NCI-H187 treated with DMSO at 0.1 percent for 48 hours (cell line): Measurements from ENCODE around the gene KBTBD12.

Source experiments
- DNase-seq: peaks from one replicate; lab custom pipeline; 2025; lab: John Stamatoyannopoulos, UW

KBTBD12 gene

GRCh38 chr3:128012050-128012449 lies 97.0 kb downstream of the KBTBD12 start:
- no peak for DNase-seq

- no peak for DNase-seq
These were observed 99.5 kb downstream of the KBTBD12 start for GRCh38 chr3:128014548-128014947.

GRCh38 chr3:128016502-128016901 lies 101.5 kb downstream of the KBTBD12 start:
- no peak for DNase-seq

- no peak for DNase-seq
These were observed 106.8 kb downstream of the KBTBD12 start for GRCh38 chr3:128021768-128022372.

- DNase-seq: no peak
These were observed 118.1 kb downstream of the KBTBD12 start for GRCh38 chr3:128033102-128033501.

- no peak for DNase-seq
These were observed 121.1 kb downstream of the KBTBD12 start for GRCh38 chr3:128036119-128036518.
